BLaER1 treated with 17β-estradiol and CSF1 and Interleukin-3, amounts not matched to agents 10 nM and 100 nM (cell line): Measurements from ENCODE around the gene ANTXR2.

Experiments used
- H3K27ac ChIP-seq, 11 experiments: shearing (Covaris generic); formaldehyde crosslinking; 2 replicates each; pipeline ENCODE4 v1.8.1; 2022
- H3K27me3 ChIP-seq, 11 experiments: shearing (Covaris generic); formaldehyde crosslinking; 2 replicates each; pipeline ENCODE4 v1.8.1; 2022
- H3K36me3 ChIP-seq, 11 experiments: shearing (Covaris generic); formaldehyde crosslinking; 2 replicates each; pipeline ENCODE4 v1.8.1; 2022
- H3K4me1 ChIP-seq, 10 experiments: shearing (Covaris generic); formaldehyde crosslinking; 2 replicates each; pipeline ENCODE4 v1.8.1; 2022
- H3K4me2 ChIP-seq, 11 experiments: shearing (Covaris generic); formaldehyde crosslinking; 2 replicates each; pipeline ENCODE4 v1.8.1; 2022
- H3K4me3 ChIP-seq, 10 experiments: shearing (Covaris generic); formaldehyde crosslinking; 2 replicates each; pipeline ENCODE4 v1.8.1; 2022
- H3K9ac ChIP-seq, 11 experiments: shearing (Covaris generic); formaldehyde crosslinking; 2 replicates each; pipeline ENCODE4 v1.8.1; 2022
- H3K9me3 ChIP-seq, 11 experiments: shearing (Covaris generic); formaldehyde crosslinking; replicated peaks in 1 of 11; 2 replicates each; pipeline ENCODE4 v1.8.1; 2022
- H4K20me1 ChIP-seq, 11 experiments: shearing (Covaris generic); formaldehyde crosslinking; 2 replicates each; pipeline ENCODE4 v1.8.1; 2022
- Cebpa-rat ChIP-seq, 11 experiments: shearing (Covaris generic); IDR thresholded peaks; 2 replicates each; pipeline ENCODE4 v1.8.1; 2022

ANTXR2 gene

GRCh38 chr4:80082693-80083092 is 9.7 kb upstream of the ANTXR2 start:
- H3K4me3 ChIP-seq: no peak overlapping the region
- no peak overlapping the region for H3K27ac ChIP-seq

GRCh38 chr4:80081566-80081965 is 8.5 kb upstream of the ANTXR2 start:
- no peaks in the 10 kb centered on the region for H4K20me1 ChIP-seq
- H3K4me1 ChIP-seq: peaks cover 6 to 45% (median 25%) of the 10 kb centered on the region in 10 experiments; a peak in 17 of 20 replicates
- no peak overlapping the region for H3K4me3 ChIP-seq
- no peak for TF ChIP-seq Cebpa-rat (IDR thresholded peaks at IDR 0.05)
- no peak overlapping the region for H3K9ac ChIP-seq
- H3K9me3 ChIP-seq: peaks cover 0 to 17% (median 4%) of the 10 kb centered on the region in 11 experiments; a peak in 5 of 22 replicates
- H3K36me3 ChIP-seq: no peaks in the 10 kb centered on the region
- no peak overlapping the region for H3K4me2 ChIP-seq
- H3K27ac ChIP-seq: no peak overlapping the region
- H3K27me3 ChIP-seq: peaks cover 0 to 14% (median 0%) of the 10 kb centered on the region in 11 experiments; a peak in 1 of 22 replicates

More at GRCh38 chr4:80082693-80083092, 9.7 kb upstream of the ANTXR2 start:
- peaks cover 0 to 17% (median 4%) of the 10 kb centered on the region in 11 experiments; a peak in 5 of 22 replicates for H3K9me3 ChIP-seq
- H3K4me2 ChIP-seq: no peak overlapping the region
- no peaks in the 10 kb centered on the region for H4K20me1 ChIP-seq
- peaks cover 6 to 34% (median 23%) of the 10 kb centered on the region in 10 experiments; a peak in 17 of 20 replicates for H3K4me1 ChIP-seq
- peaks cover 0 to 14% (median 0%) of the 10 kb centered on the region in 11 experiments; a peak in 1 of 22 replicates for H3K27me3 ChIP-seq
- H3K36me3 ChIP-seq: no peaks in the 10 kb centered on the region
- H3K9ac ChIP-seq: no peak overlapping the region
- TF ChIP-seq Cebpa-rat (IDR thresholded peaks at IDR 0.05): no peak

- H3K4me2 ChIP-seq: peak overlapping the region; percentile 2 to 86 (median 60); a peak in 20 of 22 replicates
Measured at GRCh38 chr4:80079255-80079923, 6.4 kb upstream of the ANTXR2 start.

GRCh38 chr4:80078346-80079092 is 5.5 kb upstream of the ANTXR2 start:
- Histone ChIP-seq H3K4me3 (no peak overlapping the region), H3K27me3 (peaks cover 0 to 14% (median 0%) of the 10 kb centered on the region in 11 experiments; a peak in 1 of 22 replicates), H3K4me1 (peaks cover 15 to 75% (median 41%) of the 10 kb centered on the region in 10 experiments), H4K20me1 (no peaks in the 10 kb centered on the region), H3K9me3 (peaks cover 0 to 17% (median 4%) of the 10 kb centered on the region in 11 experiments; a peak in 5 of 22 replicates), H3K9ac (no peak overlapping the region), H3K4me2 (peak overlapping the region in 9 of 11 experiments; percentile 46 to 86 (median 63); a peak in 18 of 22 replicates), H3K27ac (peak overlapping the region in 6 of 11 experiments; percentile 6 to 66 (median 44); a peak in 7 of 22 replicates), H3K36me3 (no peaks in the 10 kb centered on the region)
- no peak for TF ChIP-seq Cebpa-rat (IDR thresholded peaks at IDR 0.05)

More at GRCh38 chr4:80079255-80079923, 6.4 kb upstream of the ANTXR2 start:
- peak overlapping the region in 2 of 11 experiments; percentile 3 to 30; a peak in 2 of 22 replicates for H3K9ac ChIP-seq
- H3K27ac ChIP-seq: peak overlapping the region in 10 of 11 experiments; percentile 6 to 66 (median 41); a peak in 15 of 22 replicates
- peaks cover 0 to 17% (median 4%) of the 10 kb centered on the region in 11 experiments; a peak in 5 of 22 replicates for H3K9me3 ChIP-seq
- H3K36me3 ChIP-seq: no peaks in the 10 kb centered on the region
- H3K27me3 ChIP-seq: peaks cover 0 to 14% (median 0%) of the 10 kb centered on the region in 11 experiments; a peak in 1 of 22 replicates
- TF ChIP-seq Cebpa-rat (IDR thresholded peaks at IDR 0.05): peak in 2 of 11 experiments; percentile 29 to 39; a peak in 1 of 22 replicates
- peaks cover 7 to 67% (median 33%) of the 10 kb centered on the region in 10 experiments; a peak in 19 of 20 replicates for H3K4me1 ChIP-seq
- H3K4me3 ChIP-seq: no peak overlapping the region
- no peaks in the 10 kb centered on the region for H4K20me1 ChIP-seq

- Histone ChIP-seq H3K4me2 (peak overlapping the region in 5 of 11 experiments; percentile 60 to 86 (median 76); a peak in 7 of 22 replicates), H3K27me3 (peaks cover 0 to 14% (median 0%) of the 10 kb centered on the region in 11 experiments; a peak in 1 of 22 replicates), H3K4me3 (no peak overlapping the region), H3K4me1 (peaks cover 21 to 76% (median 44%) of the 10 kb centered on the region in 10 experiments), H4K20me1 (no peaks in the 10 kb centered on the region), H3K9me3 (peaks cover 0 to 17% (median 4%) of the 10 kb centered on the region in 11 experiments; a peak in 5 of 22 replicates), H3K27ac (no peak overlapping the region), H3K36me3 (no peaks in the 10 kb centered on the region), H3K9ac (no peak overlapping the region)
- TF ChIP-seq Cebpa-rat (IDR thresholded peaks at IDR 0.05): no peak
Measured at GRCh38 chr4:80077639-80078038, 4.6 kb upstream of the ANTXR2 start.

- TF ChIP-seq Cebpa-rat (IDR thresholded peaks at IDR 0.05): no peak
- Histone ChIP-seq H3K4me1 (peaks cover 26 to 76% (median 44%) of the 10 kb centered on the region in 10 experiments), H3K4me3 (no peak overlapping the region), H3K36me3 (no peaks in the 10 kb centered on the region), H3K4me2 (peak overlapping the region in 4 of 11 experiments; percentile 6 to 86 (median 64); a peak in 7 of 22 replicates), H4K20me1 (no peaks in the 10 kb centered on the region), H3K9ac (no peak overlapping the region), H3K27ac (no peak overlapping the region), H3K27me3 (peaks cover 0 to 9% (median 0%) of the 10 kb centered on the region in 11 experiments; a peak in 2 of 22 replicates), H3K9me3 (peaks cover 0 to 7% (median 0%) of the 10 kb centered on the region in 11 experiments; a peak in 4 of 22 replicates)
Measured at GRCh38 chr4:80076681-80077080, 3.7 kb upstream of the ANTXR2 start.

- Histone ChIP-seq H3K27me3 (peaks cover 0 to 4% (median 0%) of the 10 kb centered on the region in 11 experiments; a peak in 2 of 22 replicates), H3K27ac (no peak overlapping the region), H3K4me3 (no peak overlapping the region), H3K9ac (no peak overlapping the region), H4K20me1 (peaks cover 0 to under 1% (median 0%) of the 10 kb centered on the region in 11 experiments; a peak in 1 of 22 replicates), H3K36me3 (no peaks in the 10 kb centered on the region), H3K4me2 (peak overlapping the region in 4 of 11 experiments; percentile 6 to 86 (median 64); a peak in 7 of 22 replicates), H3K9me3 (peaks cover 0 to 5% (median 0%) of the 10 kb centered on the region in 11 experiments; a peak in 1 of 22 replicates), H3K4me1 (peaks cover 32 to 78% (median 49%) of the 10 kb centered on the region in 10 experiments)
- no peak for TF ChIP-seq Cebpa-rat (IDR thresholded peaks at IDR 0.05)
Measured at GRCh38 chr4:80075995-80076675, 3.1 kb upstream of the ANTXR2 start.

GRCh38 chr4:80074651-80075050 is 1.6 kb upstream of the ANTXR2 start:
- Histone ChIP-seq H3K27ac (peak overlapping the region in 1 of 11 experiments; percentile 94; a peak in 2 of 22 replicates), H3K4me3 (no peak overlapping the region), H3K9ac (no peak overlapping the region), H4K20me1 (peaks cover 0 to 6% (median 0%) of the 10 kb centered on the region in 11 experiments; a peak in 4 of 22 replicates), H3K4me2 (peak overlapping the region in 8 of 11 experiments; percentile 75 to 93 (median 86); a peak in 14 of 22 replicates), H3K36me3 (peaks cover 0 to 12% (median 5%) of the 10 kb centered on the region in 11 experiments; a peak in 10 of 22 replicates), H3K9me3 (no peaks in the 10 kb centered on the region), H3K4me1 (peaks cover 37 to 79% (median 53%) of the 10 kb centered on the region in 10 experiments), H3K27me3 (no peaks in the 10 kb centered on the region; a peak in 1 of 22 replicates)
- TF ChIP-seq Cebpa-rat (IDR thresholded peaks at IDR 0.05): no peak
